ENCODE measurements around the gene SPATA4.

Gene SPATA4

DNA sequence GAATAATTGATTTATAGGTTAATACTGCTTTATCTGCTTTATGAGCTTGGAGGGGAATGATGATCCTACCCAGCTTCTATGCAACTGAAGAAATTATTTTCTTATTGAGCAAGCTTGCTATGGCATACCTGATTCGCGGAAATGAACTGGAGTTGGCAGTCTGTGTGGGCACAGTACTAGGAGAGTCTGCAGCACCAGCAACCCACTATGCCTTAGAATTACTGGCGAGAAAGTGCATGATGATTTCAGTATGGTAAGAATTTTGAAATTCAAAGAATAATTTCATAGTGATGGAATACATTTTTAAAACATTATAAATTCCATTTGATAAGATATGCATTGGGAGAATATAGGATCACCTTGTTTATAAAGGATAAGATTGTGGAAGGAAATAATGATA lies 32.3 kb downstream of the SPATA4 start:
- no peak overlapping the region for H3K4me3 ChIP-seq (ENCODE audit: control insufficient read depth in 1 of 7, extremely low read depth in 1 of 7, insufficient read depth in 4 of 7, low read depth in 2 of 7, low read length in 6 of 7)
- POLR2A ChIA-PET, result no interaction called here
- DNase-seq, result no peak
- no peaks in the 10 kb centered on the region for H3K36me3 ChIP-seq (ENCODE audit: control insufficient read depth in 4 of 4, insufficient read depth in 4 of 4, low read length in 3 of 4)
- CTCF ChIA-PET, result interaction anchor here (1.5 kb wide), 1 partner anchor 9 kb away, joined by 3 read pairs; no protein-coding TSS in a partner anchor
- H3K27me3 ChIP-seq (replicated peaks in 2 of 5; ENCODE audit: control insufficient read depth in 4 of 5, insufficient read depth in 5 of 5, low read length in 4 of 5), result no peaks in the 10 kb centered on the region
- no peaks in the 10 kb centered on the region for H3K4me1 ChIP-seq (ENCODE audit: control extremely low read depth in 1 of 4, control insufficient read depth in 4 of 4, insufficient read depth in 4 of 4, low read length in 3 of 4)
- H3K27ac ChIP-seq (ENCODE audit: insufficient read depth in 1 of 2, low read depth in 1 of 2, low read length in 2 of 2, poor library complexity in 1 of 2, severe bottlenecking in 2 of 2), result no peak overlapping the region
- H3K9me3 ChIP-seq (ENCODE audit: control extremely low read depth in 1 of 5, control insufficient read depth in 4 of 5, insufficient read depth in 2 of 5, low read depth in 1 of 5, low read length in 4 of 5), result no peaks in the 10 kb centered on the region
- WGBS (ENCODE audit: insufficient coverage), result 100% methylated on average over 2 of the region's 3 CpGs

DNA sequence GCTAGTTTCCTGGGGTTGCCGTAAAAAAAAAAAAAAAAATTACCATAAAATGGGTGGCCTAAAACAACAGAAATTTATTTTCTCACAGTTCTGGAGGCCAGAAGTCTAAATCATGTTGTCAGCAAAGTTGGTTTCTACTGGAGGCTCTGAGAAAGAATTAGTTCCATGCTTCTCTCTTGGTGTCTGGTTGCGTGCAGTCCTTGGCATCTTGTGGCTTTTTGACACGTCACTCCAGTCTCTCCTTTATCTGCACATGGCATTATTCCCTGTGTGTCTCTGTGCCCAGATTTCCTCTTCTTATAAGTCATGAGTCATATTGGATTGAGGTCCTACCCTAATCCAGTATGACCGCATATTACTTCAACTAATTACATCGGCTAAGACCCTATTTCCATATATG lies 38.7 kb downstream of the SPATA4 start:
- H3K4me1 ChIP-seq (ENCODE audit: control extremely low read depth in 1 of 4, control insufficient read depth in 4 of 4, insufficient read depth in 4 of 4, low read length in 3 of 4), result no peaks in the 10 kb centered on the region
- no peak overlapping the region for H3K27ac ChIP-seq (ENCODE audit: insufficient read depth in 1 of 2, low read depth in 1 of 2, low read length in 2 of 2, poor library complexity in 1 of 2, severe bottlenecking in 2 of 2)
- no peaks in the 10 kb centered on the region for H3K9me3 ChIP-seq (ENCODE audit: control extremely low read depth in 1 of 5, control insufficient read depth in 4 of 5, insufficient read depth in 2 of 5, low read depth in 1 of 5, low read length in 4 of 5)
- 100% methylated on average over 4 of the region's 5 CpGs for WGBS (ENCODE audit: insufficient coverage)
- POLR2A ChIA-PET, result no interaction called here
- CTCF ChIA-PET, result no interaction called here
- no peak overlapping the region for H3K4me3 ChIP-seq (ENCODE audit: control insufficient read depth in 1 of 7, extremely low read depth in 1 of 7, insufficient read depth in 4 of 7, low read depth in 2 of 7, low read length in 6 of 7)
- DNase-seq, result no peak
- no peaks in the 10 kb centered on the region for H3K36me3 ChIP-seq (ENCODE audit: control insufficient read depth in 4 of 4, insufficient read depth in 4 of 4, low read length in 3 of 4)
- H3K27me3 ChIP-seq (replicated peaks in 2 of 5; ENCODE audit: control insufficient read depth in 4 of 5, insufficient read depth in 5 of 5, low read length in 4 of 5), result no peaks in the 10 kb centered on the region

DNA sequence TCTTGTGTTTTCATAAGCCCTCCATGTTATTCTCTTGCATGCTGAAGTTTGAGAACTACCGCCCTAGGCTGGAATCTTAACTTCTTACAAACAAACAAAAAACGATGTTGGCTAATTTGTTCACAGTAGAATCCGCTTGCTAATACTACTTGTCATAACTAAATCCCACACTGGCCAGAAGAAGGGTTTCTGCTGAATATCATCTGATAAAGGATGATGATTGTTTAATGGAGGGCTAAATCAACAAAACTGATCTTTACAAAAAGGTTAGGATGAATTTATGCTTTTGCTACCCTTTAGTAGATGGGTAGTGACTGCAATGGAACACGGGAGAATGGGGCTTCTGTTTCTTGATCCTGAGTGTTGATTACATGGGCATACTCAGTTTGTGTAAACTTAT lies 42.3 kb downstream of the SPATA4 start:
- Histone ChIP-seq H3K9me3 (ENCODE audit: control extremely low read depth in 1 of 5, control insufficient read depth in 4 of 5, insufficient read depth in 2 of 5, low read depth in 1 of 5, low read length in 4 of 5) (no peaks in the 10 kb centered on the region), H3K4me3 (ENCODE audit: control insufficient read depth in 1 of 7, extremely low read depth in 1 of 7, insufficient read depth in 4 of 7, low read depth in 2 of 7, low read length in 6 of 7) (no peak overlapping the region), H3K4me1 (ENCODE audit: control extremely low read depth in 1 of 4, control insufficient read depth in 4 of 4, insufficient read depth in 4 of 4, low read length in 3 of 4) (no peaks in the 10 kb centered on the region), H3K36me3 (ENCODE audit: control insufficient read depth in 4 of 4, insufficient read depth in 4 of 4, low read length in 3 of 4) (no peaks in the 10 kb centered on the region), H3K27ac (ENCODE audit: insufficient read depth in 1 of 2, low read depth in 1 of 2, low read length in 2 of 2, poor library complexity in 1 of 2, severe bottlenecking in 2 of 2) (no peak overlapping the region), H3K27me3 (replicated peaks in 2 of 5; ENCODE audit: control insufficient read depth in 4 of 5, insufficient read depth in 5 of 5, low read length in 4 of 5) (no peaks in the 10 kb centered on the region)
- DNase-seq, result no peak
- ChIA-PET POLR2A (no interaction called here), CTCF (interaction anchor here (1.1 kb wide), 1 partner anchor 10 kb away, joined by 3 read pairs; no protein-coding TSS in a partner anchor)
- 100% methylated on average over 1 of the region's 4 CpGs for WGBS (ENCODE audit: insufficient coverage)

DNA sequence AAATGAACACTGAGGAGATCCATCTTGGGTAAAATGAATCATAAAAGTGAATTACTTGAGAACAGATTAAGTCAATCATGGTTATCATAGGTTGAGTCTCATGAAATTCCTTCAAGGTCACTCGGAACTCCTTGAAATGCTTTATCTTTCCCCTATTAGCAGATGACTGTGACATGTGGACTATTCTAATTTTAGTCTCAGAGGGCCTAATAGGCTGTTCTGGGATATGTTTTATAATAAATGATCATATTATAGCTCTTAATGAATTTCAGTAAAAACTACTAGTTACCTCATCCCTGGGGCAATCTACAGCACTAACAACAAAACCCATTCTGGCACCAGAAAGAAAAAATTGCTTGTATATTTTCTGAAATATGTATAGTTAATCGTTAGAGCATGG lies 44.7 kb downstream of the SPATA4 start:
- POLR2A ChIA-PET, result no interaction called here

DNA sequence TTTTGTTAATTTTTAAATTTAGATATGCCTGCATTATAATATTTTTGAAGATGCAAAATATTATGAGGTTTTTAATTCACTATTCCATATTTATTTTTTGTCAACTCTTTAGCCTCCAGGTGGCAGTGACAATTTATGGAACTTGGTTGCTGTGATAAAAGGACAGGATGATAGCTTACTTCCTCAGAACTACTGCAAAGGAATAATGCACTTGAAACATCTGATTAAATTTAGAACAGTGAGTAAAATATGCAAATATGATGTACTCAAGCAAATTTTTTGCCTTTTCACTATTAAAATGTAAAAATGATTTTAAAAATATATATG lies 45.1 kb downstream of the SPATA4 start:
- H3K4me3 ChIP-seq (ENCODE audit: control insufficient read depth in 1 of 7, extremely low read depth in 1 of 7, insufficient read depth in 4 of 7, low read depth in 2 of 7, low read length in 6 of 7), result no peak overlapping the region
- no peaks in the 10 kb centered on the region for H3K36me3 ChIP-seq (ENCODE audit: control insufficient read depth in 4 of 4, insufficient read depth in 4 of 4, low read length in 3 of 4)
- H3K9me3 ChIP-seq (ENCODE audit: control extremely low read depth in 1 of 5, control insufficient read depth in 4 of 5, insufficient read depth in 2 of 5, low read depth in 1 of 5, low read length in 4 of 5), result no peaks in the 10 kb centered on the region
- H3K27me3 ChIP-seq (replicated peaks in 2 of 5; ENCODE audit: control insufficient read depth in 4 of 5, insufficient read depth in 5 of 5, low read length in 4 of 5), result no peaks in the 10 kb centered on the region
- ChIA-PET POLR2A (no interaction called here), CTCF (interaction anchor here (0.9 to 3.0 kb wide), 6 partner anchors 19 to 194 kb away, joined by 3 to 17 read pairs (median 4); partner anchors contain the start of gene SPATA4)
- no peak overlapping the region for H3K27ac ChIP-seq (ENCODE audit: insufficient read depth in 1 of 2, low read depth in 1 of 2, low read length in 2 of 2, poor library complexity in 1 of 2, severe bottlenecking in 2 of 2)
- H3K4me1 ChIP-seq (ENCODE audit: control extremely low read depth in 1 of 4, control insufficient read depth in 4 of 4, insufficient read depth in 4 of 4, low read length in 3 of 4), result no peaks in the 10 kb centered on the region
- DNase-seq, result peak; percentile 22 to 52 (median 51)

More for the DNA sequence above, 44.7 kb downstream of the SPATA4 start:
- no CpG with 5 or more reads among the region's 2 CpGs for WGBS (ENCODE audit: insufficient coverage)
- Histone ChIP-seq H3K36me3 (ENCODE audit: control insufficient read depth in 4 of 4, insufficient read depth in 4 of 4, low read length in 3 of 4) (no peaks in the 10 kb centered on the region), H3K27me3 (replicated peaks in 2 of 5; ENCODE audit: control insufficient read depth in 4 of 5, insufficient read depth in 5 of 5, low read length in 4 of 5) (no peaks in the 10 kb centered on the region), H3K27ac (ENCODE audit: insufficient read depth in 1 of 2, low read depth in 1 of 2, low read length in 2 of 2, poor library complexity in 1 of 2, severe bottlenecking in 2 of 2) (no peak overlapping the region), H3K4me3 (ENCODE audit: control insufficient read depth in 1 of 7, extremely low read depth in 1 of 7, insufficient read depth in 4 of 7, low read depth in 2 of 7, low read length in 6 of 7) (no peak overlapping the region), H3K9me3 (ENCODE audit: control extremely low read depth in 1 of 5, control insufficient read depth in 4 of 5, insufficient read depth in 2 of 5, low read depth in 1 of 5, low read length in 4 of 5) (no peaks in the 10 kb centered on the region), H3K4me1 (ENCODE audit: control extremely low read depth in 1 of 4, control insufficient read depth in 4 of 4, insufficient read depth in 4 of 4, low read length in 3 of 4) (no peaks in the 10 kb centered on the region)
- DNase-seq, result no peak
- CTCF ChIA-PET, result interaction anchor here (0.9 to 3.0 kb wide), 7 partner anchors 8 to 193 kb away, joined by 3 to 17 read pairs (median 4); partner anchors contain the start of gene SPATA4

DNA sequence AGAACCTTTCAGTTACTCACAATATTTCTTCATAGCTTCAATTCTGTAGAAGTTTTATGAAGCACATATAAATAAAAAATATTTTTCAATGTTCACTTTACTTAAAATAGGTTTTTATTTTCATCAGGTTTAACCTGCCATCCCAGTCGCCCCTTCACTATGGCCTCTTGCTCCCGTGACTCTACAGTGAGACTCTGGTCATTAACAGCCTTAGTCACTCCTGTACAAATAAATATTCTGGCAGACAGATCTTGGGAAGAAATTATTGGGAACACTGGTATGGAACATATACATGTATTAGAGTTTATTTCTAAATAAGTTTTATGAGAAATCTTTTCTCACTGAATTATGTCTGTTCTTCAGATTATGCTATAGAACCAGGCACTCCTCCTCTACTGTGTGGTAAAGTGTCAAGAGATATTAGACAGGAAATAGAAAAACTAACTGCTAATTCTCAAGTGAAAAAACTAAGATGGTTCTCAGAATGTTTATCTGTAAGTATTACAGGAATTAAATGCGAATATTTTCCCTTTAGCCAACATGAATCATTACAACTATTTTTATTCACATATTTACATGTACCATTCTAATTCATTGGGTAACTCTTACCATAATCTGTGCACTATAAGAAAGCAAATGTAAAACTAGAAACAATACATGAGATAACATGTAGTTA lies 45.6 kb downstream of the SPATA4 start:
- H3K27me3 ChIP-seq (replicated peaks in 2 of 5; ENCODE audit: control insufficient read depth in 4 of 5, insufficient read depth in 5 of 5, low read length in 4 of 5), result no peaks in the 10 kb centered on the region
- no peaks in the 10 kb centered on the region for H3K4me1 ChIP-seq (ENCODE audit: control extremely low read depth in 1 of 4, control insufficient read depth in 4 of 4, insufficient read depth in 4 of 4, low read length in 3 of 4)
- 100% methylated on average over 2 of the region's 3 CpGs for WGBS (ENCODE audit: insufficient coverage)
- ChIA-PET POLR2A (no interaction called here), CTCF (interaction anchor here (0.8 to 3.0 kb wide), 6 partner anchors 127 to 194 kb away, joined by 3 to 17 read pairs (median 4); no protein-coding TSS in a partner anchor)
- H3K27ac ChIP-seq (ENCODE audit: insufficient read depth in 1 of 2, low read depth in 1 of 2, low read length in 2 of 2, poor library complexity in 1 of 2, severe bottlenecking in 2 of 2), result no peak overlapping the region
- H3K36me3 ChIP-seq (ENCODE audit: control insufficient read depth in 4 of 4, insufficient read depth in 4 of 4, low read length in 3 of 4), result no peaks in the 10 kb centered on the region
- no peak overlapping the region for H3K4me3 ChIP-seq (ENCODE audit: control insufficient read depth in 1 of 7, extremely low read depth in 1 of 7, insufficient read depth in 4 of 7, low read depth in 2 of 7, low read length in 6 of 7)
- no peaks in the 10 kb centered on the region for H3K9me3 ChIP-seq (ENCODE audit: control extremely low read depth in 1 of 5, control insufficient read depth in 4 of 5, insufficient read depth in 2 of 5, low read depth in 1 of 5, low read length in 4 of 5)
- DNase-seq, result no peak

DNA sequence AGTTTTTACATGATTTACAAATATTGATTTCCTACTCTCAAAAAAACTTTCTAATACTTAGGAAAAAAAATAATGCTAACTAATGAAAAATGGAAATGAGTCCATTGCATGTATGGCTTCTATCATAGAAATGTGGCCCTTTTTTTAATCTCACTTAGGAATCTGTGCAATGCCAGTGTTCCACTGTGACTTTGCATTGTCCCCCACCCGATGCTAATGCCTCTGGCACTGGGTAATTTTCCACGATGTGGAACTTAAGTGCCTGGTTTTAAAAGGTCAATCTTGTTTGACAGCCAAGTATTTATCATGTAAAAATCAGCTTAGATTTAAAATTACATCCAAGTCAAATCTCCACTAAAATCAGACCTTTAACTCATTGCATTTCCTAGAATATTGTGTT lies 53.1 kb downstream of the SPATA4 start:
- Histone ChIP-seq H3K27ac (ENCODE audit: insufficient read depth in 1 of 2, low read depth in 1 of 2, low read length in 2 of 2, poor library complexity in 1 of 2, severe bottlenecking in 2 of 2) (no peak overlapping the region), H3K9me3 (ENCODE audit: control extremely low read depth in 1 of 5, control insufficient read depth in 4 of 5, insufficient read depth in 2 of 5, low read depth in 1 of 5, low read length in 4 of 5) (no peaks in the 10 kb centered on the region), H3K27me3 (replicated peaks in 2 of 5; ENCODE audit: control insufficient read depth in 4 of 5, insufficient read depth in 5 of 5, low read length in 4 of 5) (no peaks in the 10 kb centered on the region), H3K4me3 (ENCODE audit: control insufficient read depth in 1 of 7, extremely low read depth in 1 of 7, insufficient read depth in 4 of 7, low read depth in 2 of 7, low read length in 6 of 7) (no peak overlapping the region), H3K4me1 (ENCODE audit: control extremely low read depth in 1 of 4, control insufficient read depth in 4 of 4, insufficient read depth in 4 of 4, low read length in 3 of 4) (no peaks in the 10 kb centered on the region), H3K36me3 (ENCODE audit: control insufficient read depth in 4 of 4, insufficient read depth in 4 of 4, low read length in 3 of 4) (peaks cover 0 to 2% (median 0%) of the 10 kb centered on the region in 4 experiments)
- no peak for DNase-seq
- ChIA-PET CTCF (interaction anchor here (1.6 kb wide), 1 partner anchor 9 kb away, joined by 5 read pairs; no protein-coding TSS in a partner anchor), POLR2A (no interaction called here)
- 100% methylated on average over 1 of the region's 2 CpGs for WGBS (ENCODE audit: insufficient coverage)

Measured in common myeloid progenitor, CD34-positive (primary cell).